Thymus (tissue), 11 donors: ENCODE results near the gene NKAIN1. TPM values are rescaled to one million over a fixed set of nuclear protein-coding genes. Genes with fewer than 3 reads are reported as not detected.

ENCODE experiments used
- DNase-seq, 9 donors: peaks; one replicate each; pipeline ENCODE4 v3.0.0-alpha.2; 2013; ENCODE audit warnings: low spot score in 9 of 9, low read depth in 6 of 9, missing footprints in 1 of 9
- H3K27ac ChIP-seq, 2 donors: one replicate each; pipeline ENCODE4 v1.5.1; 2013; ENCODE audit warnings: control low read depth in 1 of 2, low read depth in 1 of 2, low read length in 1 of 2, mild to moderate bottlenecking in 1 of 2, moderate library complexity in 1 of 2
- H3K27me3 ChIP-seq, 2 donors: one replicate each; pipeline ENCODE4 v1.5.1; 2013; ENCODE audit warnings: low read length in 1 of 2; ENCODE audit not compliant: control insufficient read depth in 2 of 2, insufficient read depth in 1 of 2
- H3K36me3 ChIP-seq, 2 donors: one replicate each; pipeline ENCODE4 v1.5.1; 2013; ENCODE audit warnings: low read length in 1 of 2, mild to moderate bottlenecking in 1 of 2, moderate library complexity in 1 of 2; ENCODE audit not compliant: control insufficient read depth in 2 of 2, insufficient read depth in 2 of 2
- H3K4me1 ChIP-seq, 2 donors: one replicate each; pipeline ENCODE4 v1.5.1; 2013; ENCODE audit warnings: low read length in 2 of 2; ENCODE audit not compliant: control insufficient read depth in 2 of 2, insufficient read depth in 2 of 2
- H3K4me3 ChIP-seq, 2 donors: one replicate each; pipeline ENCODE4 v1.5.1; 2013; ENCODE audit warnings: low read length in 2 of 2, control low read depth in 1 of 2, mild to moderate bottlenecking in 1 of 2
- H3K9me3 ChIP-seq, 2 donors: one replicate each; pipeline ENCODE4 v1.5.1; 2013; ENCODE audit warnings: low read length in 1 of 2, mild to moderate bottlenecking in 1 of 2; ENCODE audit not compliant: control insufficient read depth in 2 of 2, insufficient read depth in 1 of 2
- WGBS: extraction: QIAGEN DNeasy Blood & Tissue Kit; methylation state at CpG from one replicate; pipeline ENCODE4 v1.1.7; 2013; 5-methylcytosine and 5-hydroxymethylcytosine counted together
- polyA plus RNA-seq: library from polyadenylated mRNA; stranded (reverse); fragments of 200-250 nt; gene quantifications from one replicate; pipeline ENCODE4 v1.2.3, GENCODE V29; 2013
- total RNA-seq: library from RNA; stranded (reverse); fragments of 120-200 nt; gene quantifications from one replicate; pipeline ENCODE4 v1.2.4, GENCODE V29; 2013
- donor health status: healthy.

The NKAIN1 gene
- total and polyA plus RNA-seq, 2 donors, result 0.16 to 0.19 TPM

GRCh38 chr1:31208361-31208945, 31.2 kb downstream of the NKAIN1 start:
- Histone ChIP-seq H3K4me3 (no peak overlapping the region), H3K36me3 (no peaks in the 10 kb centered on the region), H3K27ac (no peak overlapping the region), H3K4me1 (no peaks in the 10 kb centered on the region), H3K27me3 (no peaks in the 10 kb centered on the region), H3K9me3 (no peaks in the 10 kb centered on the region)
- WGBS, result 93% methylated on average over 9 of the region's 9 CpGs
- no peak for DNase-seq

DNA sequence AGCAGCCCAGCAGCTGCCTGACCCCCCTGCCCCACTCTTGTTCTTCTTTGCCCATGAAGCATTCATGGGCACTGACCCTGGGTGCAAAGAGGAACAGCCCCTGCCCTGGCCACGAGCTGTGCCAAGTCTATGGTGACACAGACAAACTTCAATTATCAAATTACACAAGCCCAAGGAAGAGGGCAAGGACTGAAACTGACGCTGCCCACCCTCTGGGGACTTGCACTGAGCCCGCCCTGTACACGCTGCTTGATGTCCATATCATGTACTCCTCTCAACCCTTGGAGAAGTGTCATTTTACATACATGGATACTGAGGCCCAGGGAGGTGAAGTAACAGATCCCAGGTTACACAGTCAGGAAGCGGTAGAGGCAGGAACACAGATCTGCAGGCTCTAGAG, 32.1 kb downstream of the NKAIN1 start:
- Histone ChIP-seq H3K27me3 (no peaks in the 10 kb centered on the region), H3K27ac (no peak overlapping the region), H3K4me1 (no peaks in the 10 kb centered on the region), H3K9me3 (no peaks in the 10 kb centered on the region), H3K4me3 (no peak overlapping the region), H3K36me3 (no peaks in the 10 kb centered on the region)
- no peak for DNase-seq
- WGBS, result 77% methylated on average over 5 of the region's 5 CpGs

GRCh38 chr1:31207046-31207445, 32.6 kb downstream of the NKAIN1 start:
- no peak for DNase-seq
- no peaks in the 10 kb centered on the region for H3K9me3 ChIP-seq
- no peaks in the 10 kb centered on the region for H3K27me3 ChIP-seq
- WGBS, result 97% methylated on average over 3 of the region's 3 CpGs
- H3K4me1 ChIP-seq, result no peaks in the 10 kb centered on the region
- H3K27ac ChIP-seq, result no peak overlapping the region
- no peak overlapping the region for H3K4me3 ChIP-seq
- H3K36me3 ChIP-seq, result no peaks in the 10 kb centered on the region

- H3K4me3 ChIP-seq, result no peak overlapping the region
- DNase-seq, result no peak
- no peaks in the 10 kb centered on the region for H3K4me1 ChIP-seq
- H3K27me3 ChIP-seq, result no peaks in the 10 kb centered on the region
- no peaks in the 10 kb centered on the region for H3K36me3 ChIP-seq
- no peaks in the 10 kb centered on the region for H3K9me3 ChIP-seq
- no peak overlapping the region for H3K27ac ChIP-seq
- WGBS, result 95% methylated on average over 10 of the region's 10 CpGs
Observed at GRCh38 chr1:31203215-31203614, 36.5 kb downstream of the NKAIN1 start.

DNA sequence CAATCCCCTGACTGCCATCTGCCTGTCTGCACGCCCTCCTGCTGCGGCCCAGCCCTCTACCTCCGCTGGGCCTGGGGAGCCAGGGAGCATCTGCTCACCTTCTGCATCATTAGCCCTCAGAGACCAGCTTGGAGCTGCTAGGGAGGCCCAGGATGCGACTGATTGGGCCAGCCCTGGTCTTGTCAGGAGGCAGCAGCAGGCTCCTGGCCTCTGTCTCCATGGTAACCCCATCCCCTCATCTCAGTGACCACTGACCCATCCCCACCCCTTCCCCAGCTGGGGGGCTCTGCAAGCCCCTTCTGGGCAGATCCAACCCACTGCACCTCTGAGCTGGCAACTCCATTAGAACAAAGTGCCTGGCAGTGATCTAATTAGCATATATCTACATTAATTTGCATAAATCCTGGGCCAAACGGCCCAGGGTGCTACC, 37.7 kb downstream of the NKAIN1 start:
- Histone ChIP-seq H3K9me3 (no peaks in the 10 kb centered on the region), H3K4me3 (no peak overlapping the region), H3K27ac (no peak overlapping the region), H3K4me1 (no peaks in the 10 kb centered on the region), H3K36me3 (no peaks in the 10 kb centered on the region), H3K27me3 (no peaks in the 10 kb centered on the region)
- WGBS, result 83% methylated on average over 5 of the region's 5 CpGs
- DNase-seq, result no peak

- Histone ChIP-seq H3K4me1 (no peaks in the 10 kb centered on the region), H3K36me3 (no peaks in the 10 kb centered on the region), H3K27ac (no peak overlapping the region), H3K27me3 (no peaks in the 10 kb centered on the region), H3K4me3 (no peak overlapping the region), H3K9me3 (no peaks in the 10 kb centered on the region)
- DNase-seq, result no peak
- WGBS, result 80% methylated on average over 22 of the region's 22 CpGs
Observed at GRCh38 chr1:31199949-31200348, 39.7 kb downstream of the NKAIN1 start.

DNA sequence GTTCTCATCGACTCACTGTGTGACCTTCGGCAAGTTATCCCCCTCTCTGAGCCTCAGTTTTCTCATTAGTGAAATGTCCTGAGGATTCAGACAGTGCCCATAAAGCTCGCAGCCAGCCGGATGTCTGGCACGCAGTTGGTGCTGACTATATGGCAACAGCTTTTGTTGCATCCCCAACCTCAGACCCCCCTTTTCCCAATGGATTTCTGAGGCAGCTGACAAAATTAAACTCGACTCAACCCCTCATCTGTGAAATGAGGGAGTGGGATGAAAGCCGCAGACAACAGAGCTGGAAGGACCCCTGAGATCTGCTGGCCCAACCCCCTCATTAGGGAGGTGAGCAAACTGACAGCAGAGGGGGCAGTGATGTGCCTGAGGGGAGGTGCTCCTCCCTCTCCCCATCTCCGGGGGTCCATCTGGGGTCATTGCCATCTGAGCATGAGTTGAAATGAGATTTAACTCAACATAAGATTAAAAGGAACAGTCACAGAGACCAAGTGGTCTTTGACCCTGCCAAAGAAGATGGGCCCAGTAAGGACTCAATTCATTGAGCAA, 40.4 kb downstream of the NKAIN1 start:
- Histone ChIP-seq H3K36me3 (no peaks in the 10 kb centered on the region), H3K4me3 (no peak overlapping the region), H3K27me3 (no peaks in the 10 kb centered on the region), H3K4me1 (no peaks in the 10 kb centered on the region), H3K27ac (no peak overlapping the region), H3K9me3 (no peaks in the 10 kb centered on the region)
- DNase-seq, result no peak
- 79% methylated on average over 8 of the region's 8 CpGs for WGBS

DNA sequence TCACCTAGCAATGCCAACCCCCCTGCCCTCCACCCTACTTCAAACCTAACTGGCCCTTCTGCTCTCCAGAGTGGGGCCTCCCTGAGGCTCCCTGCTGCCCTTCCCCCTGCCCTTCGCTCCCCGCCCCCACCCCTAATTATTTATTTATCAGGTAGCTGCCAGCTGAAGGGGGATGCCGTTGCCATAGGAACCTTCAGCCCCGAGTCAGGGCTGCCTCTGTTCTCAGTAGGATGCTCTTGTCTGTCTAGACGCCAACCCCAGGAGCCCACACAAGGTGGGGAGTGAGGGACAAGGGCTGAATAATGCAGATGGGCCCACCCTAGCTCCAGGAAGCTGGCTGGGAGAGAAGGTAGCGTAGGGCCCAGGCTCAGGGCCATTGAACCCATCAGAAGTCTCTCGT, 41.1 kb downstream of the NKAIN1 start:
- Histone ChIP-seq H3K9me3 (no peaks in the 10 kb centered on the region), H3K4me1 (no peaks in the 10 kb centered on the region), H3K4me3 (no peak overlapping the region), H3K36me3 (no peaks in the 10 kb centered on the region), H3K27ac (no peak overlapping the region), H3K27me3 (no peaks in the 10 kb centered on the region)
- DNase-seq, result no peak
- WGBS, result 62% methylated on average over 7 of the region's 7 CpGs

DNA sequence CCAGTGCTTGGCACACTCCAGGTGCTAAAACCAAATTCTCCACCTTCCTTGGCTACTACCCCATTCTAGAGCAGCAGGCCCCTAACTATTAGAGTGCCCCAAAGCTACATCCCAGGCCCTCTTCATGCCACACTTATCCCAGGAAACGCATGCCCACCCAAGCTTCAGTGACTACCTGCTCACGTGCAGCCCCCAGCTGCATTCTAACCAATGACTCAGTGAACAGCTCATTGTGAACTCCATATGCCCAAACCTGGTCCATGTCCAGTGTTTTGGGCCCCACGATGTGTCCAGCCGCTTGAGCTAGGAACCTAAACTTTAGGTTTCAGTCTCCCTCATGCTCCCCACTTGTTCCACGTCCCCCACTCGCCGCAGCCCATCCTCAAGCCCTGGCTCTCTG, 41.5 kb downstream of the NKAIN1 start:
- no peak overlapping the region for H3K4me3 ChIP-seq
- H3K4me1 ChIP-seq, result no peaks in the 10 kb centered on the region
- no peaks in the 10 kb centered on the region for H3K9me3 ChIP-seq
- no peak overlapping the region for H3K27ac ChIP-seq
- DNase-seq, result no peak
- WGBS, result 91% methylated on average over 7 of the region's 7 CpGs
- no peaks in the 10 kb centered on the region for H3K27me3 ChIP-seq
- no peaks in the 10 kb centered on the region for H3K36me3 ChIP-seq
